ENCODE measurements around the gene COX8C. TPM values are rescaled to one million over a fixed set of nuclear protein-coding genes. Genes with fewer than 3 reads are reported as not detected.

COX8C gene
- total and polyA plus RNA-seq, 2 of the 8 experiments (the other 6 are each of a cell fraction or from before 2014, with no cell fraction given): not detected

- no peak for TF ChIP-seq CTCF (IDR thresholded peaks at IDR 0.05; ENCODE audit: control extremely low read depth in 1 of 3, insufficient read depth in 1 of 3, low read depth in 1 of 3, low read length in 3 of 3)
Observed at GRCh38 chr14:93332853-93333630, 13.9 kb upstream of the COX8C start, which contains the start of gene BTBD7 (continued).

Data from H1 (cell line).